Thymus (tissue), 11 donors: Measurements from ENCODE around the gene JAKMIP2. TPM values are rescaled to one million over a fixed set of nuclear protein-coding genes. Genes with fewer than 3 reads are reported as not detected.
A peak's percentile ranks its signal among the peaks of the same experiment; 100 is the strongest.

Source experiments
- DNase-seq, 9 donors: peaks; one replicate each; pipeline ENCODE4 v3.0.0-alpha.2; 2013; ENCODE audit warnings: low spot score in 9 of 9, low read depth in 6 of 9, missing footprints in 1 of 9
- H3K27ac ChIP-seq, 2 donors: one replicate each; pipeline ENCODE4 v1.5.1; 2013; ENCODE audit warnings: control low read depth in 1 of 2, low read depth in 1 of 2, low read length in 1 of 2, mild to moderate bottlenecking in 1 of 2, moderate library complexity in 1 of 2
- H3K27me3 ChIP-seq, 2 donors: one replicate each; pipeline ENCODE4 v1.5.1; 2013; ENCODE audit warnings: low read length in 1 of 2; ENCODE audit not compliant: control insufficient read depth in 2 of 2, insufficient read depth in 1 of 2
- H3K36me3 ChIP-seq, 2 donors: one replicate each; pipeline ENCODE4 v1.5.1; 2013; ENCODE audit warnings: low read length in 1 of 2, mild to moderate bottlenecking in 1 of 2, moderate library complexity in 1 of 2; ENCODE audit not compliant: control insufficient read depth in 2 of 2, insufficient read depth in 2 of 2
- H3K4me1 ChIP-seq, 2 donors: one replicate each; pipeline ENCODE4 v1.5.1; 2013; ENCODE audit warnings: low read length in 2 of 2; ENCODE audit not compliant: control insufficient read depth in 2 of 2, insufficient read depth in 2 of 2
- H3K4me3 ChIP-seq, 2 donors: one replicate each; pipeline ENCODE4 v1.5.1; 2013; ENCODE audit warnings: low read length in 2 of 2, control low read depth in 1 of 2, mild to moderate bottlenecking in 1 of 2
- H3K9me3 ChIP-seq, 2 donors: one replicate each; pipeline ENCODE4 v1.5.1; 2013; ENCODE audit warnings: low read length in 1 of 2, mild to moderate bottlenecking in 1 of 2; ENCODE audit not compliant: control insufficient read depth in 2 of 2, insufficient read depth in 1 of 2
- WGBS: extraction: QIAGEN DNeasy Blood & Tissue Kit; methylation state at CpG from one replicate; pipeline ENCODE4 v1.1.7; 2013; 5-methylcytosine and 5-hydroxymethylcytosine counted together
- polyA plus RNA-seq: library from polyadenylated mRNA; stranded (reverse); fragments of 200-250 nt; gene quantifications from one replicate; pipeline ENCODE4 v1.2.3, GENCODE V29; 2013
- total RNA-seq: library from RNA; stranded (reverse); fragments of 120-200 nt; gene quantifications from one replicate; pipeline ENCODE4 v1.2.4, GENCODE V29; 2013
- donor health status: healthy.

The JAKMIP2 gene
- total and polyA plus RNA-seq, 2 donors, result 2.6 to 10.3 TPM

GRCh38 chr5:147753765-147754164, 28.8 kb downstream of the JAKMIP2 start:
- DNase-seq, result no peak
- WGBS, result 92% methylated on average over 1 of the region's 1 CpG
- no peaks in the 10 kb centered on the region for H3K9me3 ChIP-seq
- no peaks in the 10 kb centered on the region for H3K36me3 ChIP-seq
- H3K27me3 ChIP-seq, result no peaks in the 10 kb centered on the region
- no peak overlapping the region for H3K27ac ChIP-seq
- no peak overlapping the region for H3K4me3 ChIP-seq
- peaks cover 2 to 10% of the 10 kb centered on the region in 2 donors for H3K4me1 ChIP-seq

GRCh38 chr5:147752666-147753290, 29.8 kb downstream of the JAKMIP2 start:
- Histone ChIP-seq H3K4me1 (peaks cover 2 to 10% of the 10 kb centered on the region in 2 donors), H3K36me3 (no peaks in the 10 kb centered on the region), H3K27ac (no peak overlapping the region), H3K9me3 (no peaks in the 10 kb centered on the region), H3K4me3 (no peak overlapping the region), H3K27me3 (no peaks in the 10 kb centered on the region)
- no peak for DNase-seq
- WGBS, result 98% methylated on average over 3 of the region's 3 CpGs

- DNase-seq, result no peak
- Histone ChIP-seq H3K36me3 (no peaks in the 10 kb centered on the region), H3K27me3 (no peaks in the 10 kb centered on the region), H3K4me3 (no peak overlapping the region), H3K27ac (no peak overlapping the region), H3K4me1 (peaks cover 2 to 7% of the 10 kb centered on the region in 2 donors), H3K9me3 (no peaks in the 10 kb centered on the region)
- WGBS, result 91% methylated on average over 2 of the region's 2 CpGs
These were observed 30.5 kb downstream of the JAKMIP2 start for GRCh38 chr5:147752033-147752432.

- no peaks in the 10 kb centered on the region for H3K36me3 ChIP-seq
- no peaks in the 10 kb centered on the region for H3K9me3 ChIP-seq
- WGBS, result 96% methylated on average over 13 of the region's 13 CpGs
- no peak overlapping the region for H3K27ac ChIP-seq
- DNase-seq, result no peak
- no peak overlapping the region for H3K4me3 ChIP-seq
- no peaks in the 10 kb centered on the region for H3K27me3 ChIP-seq
- H3K4me1 ChIP-seq, result peaks cover 0 to 3% of the 10 kb centered on the region in 2 donors
These were observed 31.2 kb downstream of the JAKMIP2 start for GRCh38 chr5:147751156-147751830.

- no peak overlapping the region for H3K27ac ChIP-seq
- H3K4me3 ChIP-seq, result no peak overlapping the region
- WGBS, result 76% methylated on average over 4 of the region's 4 CpGs
- peaks cover 0 to 2% of the 10 kb centered on the region in 2 donors for H3K4me1 ChIP-seq
- no peaks in the 10 kb centered on the region for H3K36me3 ChIP-seq
- no peaks in the 10 kb centered on the region for H3K9me3 ChIP-seq
- peak in 1 of 9 donors; percentile 12 for DNase-seq
- H3K27me3 ChIP-seq, result no peaks in the 10 kb centered on the region
These were observed 32.5 kb downstream of the JAKMIP2 start for GRCh38 chr5:147750065-147750464.

GRCh38 chr5:147748590-147748989, 33.9 kb downstream of the JAKMIP2 start:
- H3K27ac ChIP-seq, result no peak overlapping the region
- H3K9me3 ChIP-seq, result no peaks in the 10 kb centered on the region
- WGBS, result 96% methylated on average over 2 of the region's 2 CpGs
- H3K4me1 ChIP-seq, result peaks cover 0 to 2% of the 10 kb centered on the region in 2 donors
- H3K27me3 ChIP-seq, result no peaks in the 10 kb centered on the region
- no peaks in the 10 kb centered on the region for H3K36me3 ChIP-seq
- DNase-seq, result no peak
- H3K4me3 ChIP-seq, result no peak overlapping the region

GRCh38 chr5:147746986-147747385, 35.5 kb downstream of the JAKMIP2 start:
- no peaks in the 10 kb centered on the region for H3K36me3 ChIP-seq
- no peak overlapping the region for H3K4me3 ChIP-seq
- no peaks in the 10 kb centered on the region for H3K4me1 ChIP-seq
- no peaks in the 10 kb centered on the region for H3K27me3 ChIP-seq
- no peaks in the 10 kb centered on the region for H3K9me3 ChIP-seq
- WGBS, result 96% methylated on average over 3 of the region's 3 CpGs
- no peak for DNase-seq
- H3K27ac ChIP-seq, result no peak overlapping the region

GRCh38 chr5:147743678-147744374, 38.7 kb downstream of the JAKMIP2 start:
- Histone ChIP-seq H3K4me3 (no peak overlapping the region), H3K9me3 (no peaks in the 10 kb centered on the region), H3K36me3 (no peaks in the 10 kb centered on the region), H3K4me1 (no peaks in the 10 kb centered on the region), H3K27me3 (no peaks in the 10 kb centered on the region), H3K27ac (no peak overlapping the region)
- 97% methylated on average over 1 of the region's 1 CpG for WGBS
- no peak for DNase-seq

GRCh38 chr5:147743012-147743411, 39.5 kb downstream of the JAKMIP2 start:
- 94% methylated on average over 2 of the region's 2 CpGs for WGBS
- H3K27me3 ChIP-seq, result no peaks in the 10 kb centered on the region
- no peaks in the 10 kb centered on the region for H3K4me1 ChIP-seq
- H3K36me3 ChIP-seq, result no peaks in the 10 kb centered on the region
- no peak overlapping the region for H3K27ac ChIP-seq
- no peaks in the 10 kb centered on the region for H3K9me3 ChIP-seq
- no peak overlapping the region for H3K4me3 ChIP-seq
- no peak for DNase-seq
